ENCODE measurements around the gene SMAD7. TPM values are rescaled to one million over a fixed set of nuclear protein-coding genes. Genes with fewer than 3 reads are reported as not detected.

Gene SMAD7
- total and polyA plus RNA-seq, 2 donors (not counting 1 experiment from before 2014, with no cell fraction given): 6.1 to 16.3 TPM

DNA sequence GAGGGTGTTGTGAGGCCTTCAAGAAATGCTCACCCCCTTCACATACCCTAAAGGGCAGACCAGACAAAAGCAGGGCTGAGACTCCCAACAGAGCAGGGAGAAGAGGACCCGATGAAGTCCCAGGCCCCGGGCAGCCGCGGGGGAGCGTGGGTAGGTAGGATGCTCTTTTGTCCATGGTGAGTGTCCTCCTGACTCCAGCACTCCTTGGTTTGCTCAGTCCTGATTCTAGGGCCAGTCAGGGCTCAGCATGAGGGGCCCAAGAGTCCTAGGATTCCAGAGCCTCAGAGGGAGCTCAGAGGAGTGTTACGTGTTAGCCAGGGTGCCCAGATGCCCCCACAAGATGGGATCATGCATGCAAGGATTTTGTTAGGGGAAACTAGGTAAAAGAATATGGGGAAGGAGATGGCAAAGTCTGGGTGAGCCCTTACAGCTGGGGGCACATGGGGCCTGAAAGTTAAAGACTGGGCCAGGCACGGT, 64.8 kb downstream of the SMAD7 start:
- TF ChIP-seq EZH2 (IDR thresholded peaks at IDR 0.05; ENCODE audit: low read length, missing control alignments): no peak
- TF ChIP-seq, protein P1, sequence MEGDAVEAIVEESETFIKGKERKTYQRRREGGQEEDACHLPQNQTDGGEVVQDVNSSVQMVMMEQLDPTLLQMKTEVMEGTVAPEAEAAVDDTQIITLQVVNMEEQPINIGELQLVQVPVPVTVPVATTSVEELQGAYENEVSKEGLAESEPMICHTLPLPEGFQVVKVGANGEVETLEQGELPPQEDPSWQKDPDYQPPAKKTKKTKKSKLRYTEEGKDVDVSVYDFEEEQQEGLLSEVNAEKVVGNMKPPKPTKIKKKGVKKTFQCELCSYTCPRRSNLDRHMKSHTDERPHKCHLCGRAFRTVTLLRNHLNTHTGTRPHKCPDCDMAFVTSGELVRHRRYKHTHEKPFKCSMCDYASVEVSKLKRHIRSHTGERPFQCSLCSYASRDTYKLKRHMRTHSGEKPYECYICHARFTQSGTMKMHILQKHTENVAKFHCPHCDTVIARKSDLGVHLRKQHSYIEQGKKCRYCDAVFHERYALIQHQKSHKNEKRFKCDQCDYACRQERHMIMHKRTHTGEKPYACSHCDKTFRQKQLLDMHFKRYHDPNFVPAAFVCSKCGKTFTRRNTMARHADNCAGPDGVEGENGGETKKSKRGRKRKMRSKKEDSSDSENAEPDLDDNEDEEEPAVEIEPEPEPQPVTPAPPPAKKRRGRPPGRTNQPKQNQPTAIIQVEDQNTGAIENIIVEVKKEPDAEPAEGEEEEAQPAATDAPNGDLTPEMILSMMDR (conservative IDR thresholded peaks at IDR 0.05 in 1 of 2, IDR thresholded peaks at IDR 0.05 in 1 of 2; ENCODE audit: low read depth in 1 of 2, low read length in 2 of 2): no peak
- Histone ChIP-seq H2AFZ (ENCODE audit: low read length) (no peak overlapping the region), H3K27ac (ENCODE audit: insufficient read depth, low read length) (no peak overlapping the region), H3K79me2 (ENCODE audit: control insufficient read depth, insufficient read depth, low read length) (no peaks in the 10 kb centered on the region), H4K20me1 (ENCODE audit: control insufficient read depth, extremely low read depth, insufficient read depth, low read length) (no peaks in the 10 kb centered on the region), H3K27me3 (ENCODE audit: control insufficient read depth, insufficient read depth, low read length) (peaks cover 2% of the 10 kb centered on the region), H3K4me3 (replicated peaks in 1 of 4; ENCODE audit: control extremely low read depth in 1 of 4, insufficient read depth in 1 of 4, low read depth in 3 of 4, low read length in 4 of 4) (no peak overlapping the region), H3K4me2 (ENCODE audit: extremely low read depth, insufficient read depth, low read length) (no peak overlapping the region), H3K4me1 (ENCODE audit: control insufficient read depth, extremely low read depth, insufficient read depth, low read length) (peaks cover 6% of the 10 kb centered on the region), H3K36me3 (ENCODE audit: control insufficient read depth, insufficient read depth, low read length) (no peaks in the 10 kb centered on the region), H3K9ac (ENCODE audit: insufficient read depth, low read length) (no peak overlapping the region), H3K9me3 (ENCODE audit: control insufficient read depth, insufficient read depth, low read depth, low read length) (no peaks in the 10 kb centered on the region)
- no peak for DNase-seq (ENCODE audit: low read depth in 2 of 2)

DNA sequence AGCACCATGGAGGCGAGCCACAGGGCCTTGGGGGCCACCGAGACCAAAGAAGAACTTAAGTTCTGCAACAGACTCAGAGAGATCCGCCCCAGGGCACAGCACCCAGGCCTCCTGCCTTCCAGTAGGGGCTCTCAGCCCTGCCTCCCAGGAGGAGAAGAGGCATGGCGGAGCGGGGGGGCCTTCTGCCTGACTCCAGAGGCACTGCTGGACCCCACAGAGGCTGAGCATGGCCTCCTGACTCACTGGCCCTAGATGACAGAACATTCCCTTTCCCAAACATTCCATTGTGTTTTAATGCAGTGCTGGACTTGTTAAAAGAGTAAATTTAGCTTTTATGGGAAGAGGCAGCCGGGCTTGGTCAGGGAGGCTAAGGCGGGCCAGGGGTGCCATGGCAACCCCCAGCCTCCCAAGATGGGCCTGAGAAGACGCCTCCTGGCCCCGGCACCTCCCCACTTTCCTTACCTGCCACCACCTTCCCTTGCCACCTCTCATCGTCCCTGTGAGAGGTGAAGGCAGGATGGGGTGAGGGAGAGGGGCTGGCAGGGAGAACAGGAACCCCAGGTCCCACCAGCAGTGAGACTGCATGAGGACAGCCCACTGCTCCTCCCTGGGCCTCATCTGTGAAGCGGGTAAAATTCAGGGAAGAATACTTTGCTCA, 65.4 kb downstream of the SMAD7 start:
- no peak for TF ChIP-seq EZH2 (IDR thresholded peaks at IDR 0.05; ENCODE audit: low read length, missing control alignments)
- TF ChIP-seq, protein P1 (conservative IDR thresholded peaks at IDR 0.05 in 1 of 2, IDR thresholded peaks at IDR 0.05 in 1 of 2; ENCODE audit: low read depth in 1 of 2, low read length in 2 of 2): no peak
- no peak overlapping the region for H3K27ac ChIP-seq (ENCODE audit: insufficient read depth, low read length)
- no peaks in the 10 kb centered on the region for H3K9me3 ChIP-seq (ENCODE audit: control insufficient read depth, insufficient read depth, low read depth, low read length)
- no peak overlapping the region for H3K9ac ChIP-seq (ENCODE audit: insufficient read depth, low read length)
- no peaks in the 10 kb centered on the region for H4K20me1 ChIP-seq (ENCODE audit: control insufficient read depth, extremely low read depth, insufficient read depth, low read length)
- peaks cover 2% of the 10 kb centered on the region for H3K27me3 ChIP-seq (ENCODE audit: control insufficient read depth, insufficient read depth, low read length)
- no peak overlapping the region for H2AFZ ChIP-seq (ENCODE audit: low read length)
- no peak overlapping the region for H3K4me2 ChIP-seq (ENCODE audit: extremely low read depth, insufficient read depth, low read length)
- no peaks in the 10 kb centered on the region for H3K36me3 ChIP-seq (ENCODE audit: control insufficient read depth, insufficient read depth, low read length)
- H3K79me2 ChIP-seq (ENCODE audit: control insufficient read depth, insufficient read depth, low read length): no peaks in the 10 kb centered on the region
- H3K4me3 ChIP-seq (replicated peaks in 1 of 4; ENCODE audit: control extremely low read depth in 1 of 4, insufficient read depth in 1 of 4, low read depth in 3 of 4, low read length in 4 of 4): no peak overlapping the region
- H3K4me1 ChIP-seq (ENCODE audit: control insufficient read depth, extremely low read depth, insufficient read depth, low read length): peaks cover 6% of the 10 kb centered on the region
- DNase-seq (ENCODE audit: low read depth in 2 of 2): no peak

DNA sequence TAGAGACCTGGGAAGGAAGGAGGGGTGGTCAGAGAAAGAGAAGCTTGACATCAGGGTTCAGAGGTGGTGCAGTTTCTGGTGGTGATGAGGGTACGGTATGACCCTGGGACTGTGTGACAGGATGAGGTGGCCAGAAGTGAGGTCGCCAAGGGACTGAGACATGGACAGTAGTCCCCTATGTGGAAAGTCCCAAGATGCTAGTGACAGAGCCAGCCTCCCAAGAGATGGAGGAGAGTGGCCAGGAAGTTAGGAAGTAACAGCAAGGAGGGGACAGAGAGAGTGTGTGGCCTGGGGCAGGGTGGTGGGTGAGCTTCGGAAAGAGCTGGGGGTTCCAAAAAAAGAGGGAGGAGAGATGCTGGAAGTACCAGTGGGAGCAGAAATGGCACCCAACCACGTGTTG, 66.0 kb downstream of the SMAD7 start:
- Histone ChIP-seq H3K36me3 (ENCODE audit: control insufficient read depth, insufficient read depth, low read length) (no peaks in the 10 kb centered on the region), H3K4me1 (ENCODE audit: control insufficient read depth, extremely low read depth, insufficient read depth, low read length) (peaks cover 6% of the 10 kb centered on the region), H3K9me3 (ENCODE audit: control insufficient read depth, insufficient read depth, low read depth, low read length) (no peaks in the 10 kb centered on the region), H3K4me2 (ENCODE audit: extremely low read depth, insufficient read depth, low read length) (no peak overlapping the region), H3K27ac (ENCODE audit: insufficient read depth, low read length) (no peak overlapping the region), H2AFZ (ENCODE audit: low read length) (no peak overlapping the region), H3K9ac (ENCODE audit: insufficient read depth, low read length) (no peak overlapping the region), H3K27me3 (ENCODE audit: control insufficient read depth, insufficient read depth, low read length) (peaks cover 2% of the 10 kb centered on the region), H3K4me3 (replicated peaks in 1 of 4; ENCODE audit: control extremely low read depth in 1 of 4, insufficient read depth in 1 of 4, low read depth in 3 of 4, low read length in 4 of 4) (no peak overlapping the region), H3K79me2 (ENCODE audit: control insufficient read depth, insufficient read depth, low read length) (no peaks in the 10 kb centered on the region), H4K20me1 (ENCODE audit: control insufficient read depth, extremely low read depth, insufficient read depth, low read length) (no peaks in the 10 kb centered on the region)
- DNase-seq (ENCODE audit: low read depth in 2 of 2): no peak
- no peak for TF ChIP-seq EZH2 (IDR thresholded peaks at IDR 0.05; ENCODE audit: low read length, missing control alignments)
- TF ChIP-seq, protein P1 (conservative IDR thresholded peaks at IDR 0.05 in 1 of 2, IDR thresholded peaks at IDR 0.05 in 1 of 2; ENCODE audit: low read depth in 1 of 2, low read length in 2 of 2): no peak

Data from fibroblast of lung (primary cell).